Suprapubic skin (tissue), 4 donors: ENCODE data around the gene BMPR1B. TPM values are rescaled to one million over a fixed set of nuclear protein-coding genes. Genes with fewer than 3 reads are reported as not detected.

ENCODE experiments used
- DNase-seq, 2 donors: peaks; one replicate each; pipeline ENCODE4 v3.0.0-alpha.2; 2019; ENCODE audit warnings: low spot score in 2 of 2
- H3K27ac ChIP-seq: fragments of 200-600 bp; sonication (generic); one replicate; pipeline ENCODE4 v1.5.1; 2019
- H3K27me3 ChIP-seq: fragments of 200-600 bp; sonication (generic); one replicate; pipeline ENCODE4 v1.5.1; 2019
- H3K36me3 ChIP-seq: fragments of 200-600 bp; sonication (generic); one replicate; pipeline ENCODE4 v1.5.1; 2019
- H3K4me1 ChIP-seq: fragments of 200-600 bp; sonication (generic); one replicate; pipeline ENCODE4 v1.5.1; 2019
- H3K4me3 ChIP-seq: fragments of 200-600 bp; sonication (generic); one replicate; pipeline ENCODE4 v1.5.1; 2019; ENCODE audit warnings: mild to moderate bottlenecking
- H3K9me3 ChIP-seq: fragments of 200-600 bp; sonication (generic); one replicate; pipeline ENCODE4 v1.5.1; 2019
- CTCF ChIP-seq, 2 donors: fragments of 200-600 bp in 1 of 2; fragments of 450-650 bp in 1 of 2; sonication (generic) in 1 of 2; IDR thresholded peaks; one replicate each; pipeline ENCODE4 v1.5.1; 2016 to 2019; ENCODE audit warnings: antibody characterized with exemption in 2 of 2, mild to moderate bottlenecking in 1 of 2, moderate library complexity in 1 of 2
- EP300 ChIP-seq: sonication (generic); formaldehyde crosslinking; IDR thresholded peaks from one replicate; pipeline ENCODE4 v1.6.1; 2017; ENCODE audit warnings: antibody characterized with exemption
- POLR2A ChIP-seq, 2 donors: fragments of 450-650 bp; IDR thresholded peaks; one replicate each; pipeline ENCODE4 v1.6.1; 2017; ENCODE audit warnings: antibody characterized with exemption in 2 of 2, mild to moderate bottlenecking in 2 of 2, moderate library complexity in 2 of 2
- POLR2AphosphoS5 ChIP-seq, 3 donors: sonication (generic); formaldehyde crosslinking; IDR thresholded peaks; one replicate each; pipeline ENCODE4 v1.6.1; 2017; ENCODE audit warnings: antibody characterized with exemption in 3 of 3
- WGBS: methylation state at CpG from one replicate; pipeline ENCODE4 v1.1.5; 2018; 5-methylcytosine and 5-hydroxymethylcytosine counted together
- total RNA-seq, 4 donors: library from RNA; depleted of rRNA; stranded (reverse); fragments of >200 nt; gene quantifications; one replicate each; pipeline ENCODE4 v1.1.0, GENCODE V29; 2016

Gene BMPR1B
- total RNA-seq, 4 donors from 2014 or later = 0.38 to 1.2 (median 0.75) TPM

GRCh38 chr4:94758141-94758699 is 465 bp downstream of the BMPR1B start:
- Histone ChIP-seq H3K27me3 (peaks cover 25% of the 10 kb centered on the region), H3K4me3 (peak overlapping the region; percentile 73), H3K36me3 (no peaks in the 10 kb centered on the region), H3K27ac (peak overlapping the region; percentile 34), H3K4me1 (peaks cover 7% of the 10 kb centered on the region), H3K9me3 (no peaks in the 10 kb centered on the region)
- peak in 1 of 2 donors; percentile 60 for DNase-seq
- 0% methylated on average over 11 of the region's 69 CpGs for WGBS
- TF ChIP-seq CTCF (IDR thresholded peaks at IDR 0.05) (no peak), POLR2A (IDR thresholded peaks at IDR 0.05) (no peak), EP300 (no peak), POLR2AphosphoS5 (IDR thresholded peaks at IDR 0.05) (no peak)

- Histone ChIP-seq H3K27ac (no peak overlapping the region), H3K27me3 (peaks cover 25% of the 10 kb centered on the region), H3K36me3 (no peaks in the 10 kb centered on the region), H3K4me3 (peak overlapping the region; percentile 73), H3K4me1 (peaks cover 7% of the 10 kb centered on the region), H3K9me3 (no peaks in the 10 kb centered on the region)
- DNase-seq = no peak
- 49% methylated on average over 19 of the region's 19 CpGs for WGBS
- TF ChIP-seq POLR2AphosphoS5 (IDR thresholded peaks at IDR 0.05) = no peak
- no peak for TF ChIP-seq EP300
- no peak for TF ChIP-seq CTCF (IDR thresholded peaks at IDR 0.05)
- TF ChIP-seq POLR2A (IDR thresholded peaks at IDR 0.05) = no peak
Measured at GRCh38 chr4:94758700-94759399, 1.1 kb downstream of the BMPR1B start.

- Histone ChIP-seq H3K27me3 (peaks cover 25% of the 10 kb centered on the region), H3K27ac (no peak overlapping the region), H3K9me3 (no peaks in the 10 kb centered on the region), H3K4me3 (no peak overlapping the region), H3K36me3 (no peaks in the 10 kb centered on the region), H3K4me1 (peaks cover 7% of the 10 kb centered on the region)
- TF ChIP-seq POLR2A (IDR thresholded peaks at IDR 0.05) (no peak), EP300 (no peak), CTCF (IDR thresholded peaks at IDR 0.05) (no peak), POLR2AphosphoS5 (IDR thresholded peaks at IDR 0.05) (no peak)
- 81% methylated on average over 1 of the region's 1 CpG for WGBS
- no peak for DNase-seq
Measured at GRCh38 chr4:94759767-94760211, 2.0 kb downstream of the BMPR1B start.

- H3K27me3 ChIP-seq = peaks cover 11% of the 10 kb centered on the region
- DNase-seq = no peak
- WGBS = 91% methylated on average over 4 of the region's 4 CpGs
- H3K4me3 ChIP-seq = no peak overlapping the region
- H3K4me1 ChIP-seq = peaks cover 7% of the 10 kb centered on the region
- no peaks in the 10 kb centered on the region for H3K9me3 ChIP-seq
- no peak overlapping the region for H3K27ac ChIP-seq
- no peaks in the 10 kb centered on the region for H3K36me3 ChIP-seq
- TF ChIP-seq POLR2A (IDR thresholded peaks at IDR 0.05) (no peak), CTCF (IDR thresholded peaks at IDR 0.05) (no peak), POLR2AphosphoS5 (IDR thresholded peaks at IDR 0.05) (no peak), EP300 (no peak)
Measured at GRCh38 chr4:94762326-94762725, 4.6 kb downstream of the BMPR1B start.

- Histone ChIP-seq H3K9me3 (no peaks in the 10 kb centered on the region), H3K4me3 (no peak overlapping the region), H3K27ac (no peak overlapping the region), H3K36me3 (no peaks in the 10 kb centered on the region), H3K4me1 (peaks cover 7% of the 10 kb centered on the region), H3K27me3 (peaks cover 7% of the 10 kb centered on the region)
- DNase-seq = no peak
- WGBS = 74% methylated on average over 4 of the region's 4 CpGs
- TF ChIP-seq EP300 (no peak), CTCF (IDR thresholded peaks at IDR 0.05) (no peak), POLR2A (IDR thresholded peaks at IDR 0.05) (no peak), POLR2AphosphoS5 (IDR thresholded peaks at IDR 0.05) (no peak)
Measured at GRCh38 chr4:94763005-94763404, 5.2 kb downstream of the BMPR1B start.
